ENCODE results near the gene ASAP3.
"Not testable (repeated sequence)": the region's sequence is repeated elsewhere in the genome, so short reads cannot be mapped to it uniquely, and the experiment has no call there.

Gene ASAP3

DNA sequence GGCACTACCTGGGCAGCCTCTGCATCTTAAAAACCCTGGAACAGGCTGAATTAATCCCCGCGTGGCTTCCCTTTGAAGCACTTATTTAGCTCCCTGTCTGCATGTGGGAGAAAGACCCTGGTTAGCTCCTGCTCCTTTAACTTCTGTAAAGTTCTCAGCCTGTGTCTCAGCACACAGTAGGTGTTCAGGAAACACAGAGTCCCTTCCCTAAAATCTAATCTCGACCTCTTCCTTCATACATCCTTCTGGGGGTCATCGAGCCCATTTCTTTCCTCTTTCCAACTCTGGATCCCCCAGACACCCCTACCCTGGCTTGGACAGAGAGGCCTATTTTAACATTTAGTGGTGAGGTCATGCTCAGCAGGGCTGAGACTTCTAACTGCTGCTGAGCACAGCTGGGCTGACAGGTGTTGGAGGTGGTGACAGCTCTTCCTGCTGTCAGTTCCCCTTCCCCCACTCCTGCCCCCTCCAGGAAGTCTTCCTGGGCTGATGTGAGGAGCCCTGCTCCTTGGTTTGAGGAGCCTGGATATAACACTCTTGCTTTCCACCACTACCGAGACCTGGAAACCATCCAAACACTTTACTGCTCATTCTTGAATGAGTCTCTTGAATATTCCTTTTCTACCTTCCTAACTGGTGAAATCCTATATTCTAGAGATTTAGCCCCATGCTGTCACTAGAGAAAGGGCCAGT is 41.7 kb upstream of the ASAP3 start:
- ATAC-seq (replicated peaks; ENCODE audit: extremely low read depth, poor library complexity, severe bottlenecking), result peak; percentile 26
- no peak for DNase-seq (ENCODE audit: low spot score in 2 of 2)
- H3K27me3 Mint-ChIP-seq, result no peaks in the 10 kb centered on the region
- H3K27ac Mint-ChIP-seq (ENCODE audit: low read depth), result peak overlapping the region; percentile 85
- no peaks in the 10 kb centered on the region for H3K9me3 Mint-ChIP-seq
- peaks cover 6% of the 10 kb centered on the region for H3K36me3 Mint-ChIP-seq (ENCODE audit: insufficient read depth)
- H3K4me3 Mint-ChIP-seq, result peak overlapping the region; percentile 77
- H3K4me1 Mint-ChIP-seq, result peaks cover 75% of the 10 kb centered on the region

DNA sequence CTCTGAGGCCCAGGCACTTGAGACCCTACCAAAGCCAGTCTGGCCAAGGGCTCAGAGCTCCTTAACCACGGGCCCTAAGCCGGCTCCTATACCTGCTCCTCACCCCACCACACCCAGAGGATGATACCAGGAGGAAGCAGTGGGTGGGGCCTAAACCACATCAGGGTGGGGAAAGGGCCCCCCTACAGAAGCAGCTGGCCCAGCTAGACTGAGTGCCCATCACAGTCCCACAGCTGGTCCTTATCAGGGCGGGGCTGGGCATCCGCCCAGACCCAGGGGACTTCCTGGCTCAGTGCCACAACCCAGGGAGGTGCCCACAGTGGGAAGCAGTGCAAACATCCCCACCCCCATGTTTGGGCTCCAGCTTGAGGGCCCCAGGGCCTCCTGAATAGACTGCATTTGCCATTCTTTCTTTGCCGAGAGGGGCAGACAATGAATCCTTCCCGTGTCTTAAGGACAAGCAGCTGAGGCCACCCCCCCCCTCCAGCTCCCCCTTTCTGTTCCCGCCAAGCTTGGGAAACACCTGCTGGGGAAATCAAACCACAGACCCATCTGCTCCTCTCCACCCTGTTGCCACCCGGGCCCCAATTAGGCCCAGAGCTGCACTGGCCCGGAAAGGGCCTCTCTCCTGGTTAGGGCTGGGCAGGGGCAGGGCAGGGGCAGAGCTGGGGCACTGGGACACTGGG is 40.9 kb upstream of the ASAP3 start:
- Mint-ChIP-seq H3K27ac (ENCODE audit: low read depth) (peak overlapping the region; percentile 85), H3K36me3 (ENCODE audit: insufficient read depth) (peaks cover 6% of the 10 kb centered on the region), H3K27me3 (no peaks in the 10 kb centered on the region), H3K4me1 (peaks cover 70% of the 10 kb centered on the region), H3K9me3 (no peaks in the 10 kb centered on the region), H3K4me3 (peak overlapping the region; percentile 77)
- ATAC-seq (replicated peaks; ENCODE audit: extremely low read depth, poor library complexity, severe bottlenecking) (no peak), DNase-seq (ENCODE audit: low spot score in 2 of 2) (no peak)

DNA sequence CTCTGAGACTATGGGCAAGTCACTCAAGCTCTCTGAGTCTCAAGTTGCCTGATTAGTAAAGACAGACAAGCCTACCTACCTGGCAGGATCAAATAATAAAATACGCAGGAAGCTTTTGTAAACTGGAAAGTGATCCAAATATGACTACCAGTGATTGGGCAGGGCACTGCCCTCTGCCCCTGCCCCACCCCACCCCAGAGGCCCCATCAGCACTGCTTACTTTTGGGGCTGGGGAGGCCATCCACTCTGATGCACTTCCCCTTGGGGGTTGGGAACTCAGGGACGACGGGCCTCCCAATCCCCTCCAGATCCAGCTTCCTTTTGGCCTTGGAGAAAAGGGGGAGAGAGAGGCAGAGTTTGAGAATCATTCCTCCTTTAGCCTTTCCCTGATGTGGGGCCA is 40.2 kb upstream of the ASAP3 start:
- DNase-seq (ENCODE audit: low spot score in 2 of 2) (no peak), ATAC-seq (replicated peaks; ENCODE audit: extremely low read depth, poor library complexity, severe bottlenecking) (no peak)
- Mint-ChIP-seq H3K36me3 (ENCODE audit: insufficient read depth) (peaks cover 7% of the 10 kb centered on the region), H3K9me3 (no peaks in the 10 kb centered on the region), H3K27ac (ENCODE audit: low read depth) (peak overlapping the region; percentile 85), H3K4me3 (peak overlapping the region; percentile 77), H3K4me1 (peaks cover 63% of the 10 kb centered on the region), H3K27me3 (no peaks in the 10 kb centered on the region)

DNA sequence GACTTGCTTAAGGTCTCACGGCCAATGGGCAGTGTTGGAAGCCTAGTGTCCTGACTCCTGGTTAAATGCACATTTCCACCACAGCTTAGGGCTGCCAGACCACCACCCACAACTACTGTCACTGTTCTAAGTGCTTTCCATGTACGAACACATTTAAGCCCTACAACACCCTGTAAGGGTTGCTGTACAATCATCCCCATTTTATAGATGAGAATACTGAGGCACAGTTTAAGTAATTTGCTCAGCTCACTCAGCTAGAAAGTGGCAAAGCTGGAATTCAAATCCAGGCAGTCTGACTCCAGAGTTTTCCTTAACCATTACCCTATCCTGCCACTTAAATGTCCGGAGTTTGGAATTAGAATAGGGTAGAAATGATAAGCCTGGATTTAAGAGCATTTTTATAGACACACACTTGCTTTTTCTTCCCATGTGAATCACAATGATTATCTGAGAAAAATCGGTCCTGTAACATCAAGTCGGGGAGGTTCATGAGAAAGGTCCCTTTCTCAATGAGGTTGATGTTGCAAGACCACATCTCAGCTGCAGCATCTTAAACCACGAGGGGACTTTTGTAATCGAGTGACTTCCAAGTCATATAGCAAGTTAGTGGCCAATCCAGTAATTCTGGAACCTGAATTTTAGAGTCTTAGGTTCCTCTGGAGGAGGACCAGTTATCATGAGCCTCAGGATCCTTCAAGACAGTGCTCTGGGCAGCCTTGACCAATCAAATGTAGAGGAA is 38.4 kb upstream of the ASAP3 start:
- no peak for ATAC-seq (replicated peaks; ENCODE audit: extremely low read depth, poor library complexity, severe bottlenecking)
- H3K36me3 Mint-ChIP-seq (ENCODE audit: insufficient read depth), result peaks cover 7% of the 10 kb centered on the region
- no peak for DNase-seq (ENCODE audit: low spot score in 2 of 2)
- peaks cover 46% of the 10 kb centered on the region for H3K4me1 Mint-ChIP-seq
- no peaks in the 10 kb centered on the region for H3K9me3 Mint-ChIP-seq
- no peak overlapping the region for H3K4me3 Mint-ChIP-seq
- no peaks in the 10 kb centered on the region for H3K27me3 Mint-ChIP-seq
- peak overlapping the region; percentile 22 for H3K27ac Mint-ChIP-seq (ENCODE audit: low read depth)

DNA sequence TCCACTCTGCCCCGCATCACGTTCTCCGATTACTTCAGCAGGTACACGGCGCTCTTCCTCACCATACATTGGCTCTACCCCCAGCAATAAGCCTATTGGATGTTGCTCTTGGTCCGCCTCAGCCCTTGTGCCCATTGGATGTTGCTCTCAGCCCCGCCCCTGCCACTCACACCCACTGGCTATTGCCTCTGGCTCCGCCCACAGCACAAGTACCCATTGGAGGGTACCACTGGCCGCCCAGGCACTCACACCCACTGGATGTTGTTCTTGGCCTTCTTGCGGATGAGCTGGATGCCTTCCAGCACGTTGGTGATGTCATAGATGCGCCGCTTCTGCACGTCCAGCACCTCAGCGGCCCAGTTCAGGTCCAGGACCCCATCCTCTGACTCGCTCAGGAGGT is 37.6 kb upstream of the ASAP3 start:
- H3K36me3 Mint-ChIP-seq (ENCODE audit: insufficient read depth), result peaks cover 6% of the 10 kb centered on the region

DNA sequence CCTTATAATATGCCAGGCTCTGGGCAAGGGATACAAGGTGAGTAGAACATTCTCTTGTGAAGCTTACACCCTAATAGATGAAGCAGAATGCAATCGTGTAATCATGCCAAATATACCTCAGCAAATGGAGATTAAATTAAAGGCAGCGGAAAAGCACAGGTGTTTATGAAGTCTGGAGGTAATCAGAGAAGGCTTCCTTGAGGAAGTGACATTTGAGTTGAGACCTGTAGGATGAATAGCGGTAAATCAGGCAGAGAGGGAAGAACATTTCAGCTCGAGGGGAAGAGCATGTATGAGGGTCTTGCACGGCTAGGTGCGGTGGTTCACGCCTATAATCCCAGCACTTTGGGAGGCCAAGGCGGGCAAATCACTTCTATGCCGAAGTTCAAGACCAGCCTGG is 33.6 kb upstream of the ASAP3 start:
- Mint-ChIP-seq H3K4me1 (peaks cover 9% of the 10 kb centered on the region), H3K4me3 (no peak overlapping the region), H3K36me3 (ENCODE audit: insufficient read depth) (peaks cover 6% of the 10 kb centered on the region), H3K27ac (ENCODE audit: low read depth) (no peak overlapping the region), H3K27me3 (no peaks in the 10 kb centered on the region), H3K9me3 (no peaks in the 10 kb centered on the region)
- ATAC-seq (replicated peaks; ENCODE audit: extremely low read depth, poor library complexity, severe bottlenecking) (no peak), DNase-seq (ENCODE audit: low spot score in 2 of 2) (no peak)

More for the DNA sequence above, 37.6 kb upstream of the ASAP3 start:
- no peaks in the 10 kb centered on the region for H3K27me3 Mint-ChIP-seq
- peaks cover 37% of the 10 kb centered on the region for H3K4me1 Mint-ChIP-seq
- ATAC-seq (replicated peaks; ENCODE audit: extremely low read depth, poor library complexity, severe bottlenecking), result no peak
- no peak overlapping the region for H3K27ac Mint-ChIP-seq (ENCODE audit: low read depth)
- H3K9me3 Mint-ChIP-seq, result no peaks in the 10 kb centered on the region
- H3K4me3 Mint-ChIP-seq, result no peak overlapping the region
- no peak for DNase-seq (ENCODE audit: low spot score in 2 of 2)

DNA sequence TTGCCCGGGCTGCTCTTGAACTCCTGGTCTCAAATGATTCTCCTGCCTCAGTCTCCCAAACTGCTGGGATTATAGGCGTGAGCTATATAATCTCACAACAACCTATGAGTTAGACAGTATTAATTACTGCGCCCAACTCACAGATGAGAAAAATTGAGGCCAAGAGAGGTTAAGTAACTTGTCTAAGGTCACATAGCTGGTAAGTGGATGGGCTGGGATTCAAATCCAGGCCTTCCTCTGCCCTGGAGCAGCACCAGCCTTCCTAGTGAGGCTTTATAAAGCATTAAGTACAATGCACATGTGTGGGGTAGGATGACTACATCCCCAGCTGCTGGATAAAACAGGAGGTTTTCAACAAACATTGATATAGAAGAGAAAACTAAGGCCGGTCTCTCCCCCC is 31.9 kb upstream of the ASAP3 start:
- peaks cover 5% of the 10 kb centered on the region for H3K36me3 Mint-ChIP-seq (ENCODE audit: insufficient read depth)
- no peak overlapping the region for H3K27ac Mint-ChIP-seq (ENCODE audit: low read depth)

DNA sequence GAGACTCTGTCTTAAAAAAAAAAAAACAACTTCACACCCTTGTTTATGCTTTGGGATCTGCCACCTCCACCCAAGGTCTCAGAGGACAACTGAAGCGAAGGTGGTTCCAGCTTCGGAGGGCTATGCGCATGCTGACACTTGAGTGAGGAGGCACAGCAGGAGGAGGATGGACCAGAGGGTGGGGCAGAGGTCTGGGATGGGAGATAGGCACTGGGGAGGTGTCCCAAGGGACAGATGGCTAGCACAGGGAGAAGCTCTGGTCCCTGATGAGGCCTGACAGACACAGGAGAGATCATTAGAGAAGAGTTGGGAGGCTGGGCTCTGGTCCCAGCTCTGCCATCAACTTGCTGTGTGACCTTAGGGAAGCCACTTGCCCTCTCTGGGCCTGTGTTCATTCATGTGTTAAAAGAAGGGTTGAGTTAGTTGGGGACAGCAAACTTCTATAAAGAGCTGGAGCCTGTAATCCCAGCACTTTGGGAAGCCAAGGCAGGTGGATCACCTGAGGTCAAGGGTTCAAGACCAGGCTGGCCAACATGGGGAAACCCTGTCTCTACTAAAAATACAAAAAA is 30.2 kb upstream of the ASAP3 start:
- H3K36me3 Mint-ChIP-seq (ENCODE audit: insufficient read depth), result peaks cover 4% of the 10 kb centered on the region
- peak overlapping the region; percentile 56 for H3K27ac Mint-ChIP-seq (ENCODE audit: low read depth)

More for the DNA sequence above, 31.9 kb upstream of the ASAP3 start:
- H3K9me3 Mint-ChIP-seq, result no peaks in the 10 kb centered on the region
- no peak overlapping the region for H3K4me3 Mint-ChIP-seq
- H3K4me1 Mint-ChIP-seq, result no peaks in the 10 kb centered on the region
- H3K27me3 Mint-ChIP-seq, result no peaks in the 10 kb centered on the region
- ATAC-seq (replicated peaks; ENCODE audit: extremely low read depth, poor library complexity, severe bottlenecking) (no peak), DNase-seq (ENCODE audit: low spot score in 2 of 2) (no peak)

DNA sequence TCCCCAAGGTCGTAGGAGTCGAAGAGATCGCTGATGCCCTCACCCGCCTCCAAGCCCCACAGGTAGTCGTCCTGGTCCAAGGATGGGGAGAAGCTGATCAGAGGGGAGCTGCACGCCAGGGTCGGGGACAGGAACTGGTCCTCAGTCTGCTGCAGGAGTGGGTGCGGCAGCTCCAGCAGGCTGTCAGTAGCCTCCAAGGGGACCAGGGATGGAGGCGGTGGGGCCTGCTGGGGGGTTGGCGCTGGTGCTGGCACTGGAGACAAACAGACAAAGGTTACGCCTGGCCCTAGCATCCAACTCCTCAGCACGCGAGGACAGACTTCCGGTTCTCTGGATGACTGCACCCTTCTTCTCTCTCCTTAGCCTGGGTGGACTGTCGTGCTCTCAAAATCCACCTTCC is 25.9 kb upstream of the ASAP3 start:
- H3K27me3 Mint-ChIP-seq, result no peaks in the 10 kb centered on the region
- no peak overlapping the region for H3K27ac Mint-ChIP-seq (ENCODE audit: low read depth)
- no peak for ATAC-seq (replicated peaks; ENCODE audit: extremely low read depth, poor library complexity, severe bottlenecking)
- peaks cover 6% of the 10 kb centered on the region for H3K36me3 Mint-ChIP-seq (ENCODE audit: insufficient read depth)
- H3K4me1 Mint-ChIP-seq, result no peaks in the 10 kb centered on the region
- H3K9me3 Mint-ChIP-seq, result no peaks in the 10 kb centered on the region
- no peak for DNase-seq (ENCODE audit: low spot score in 2 of 2)
- no peak overlapping the region for H3K4me3 Mint-ChIP-seq

More for the DNA sequence above, 30.2 kb upstream of the ASAP3 start:
- Mint-ChIP-seq H3K9me3 (no peaks in the 10 kb centered on the region), H3K4me1 (no peaks in the 10 kb centered on the region), H3K4me3 (no peak overlapping the region), H3K27me3 (no peaks in the 10 kb centered on the region)
- DNase-seq (ENCODE audit: low spot score in 2 of 2) (no peak), ATAC-seq (replicated peaks; ENCODE audit: extremely low read depth, poor library complexity, severe bottlenecking) (no peak)

DNA sequence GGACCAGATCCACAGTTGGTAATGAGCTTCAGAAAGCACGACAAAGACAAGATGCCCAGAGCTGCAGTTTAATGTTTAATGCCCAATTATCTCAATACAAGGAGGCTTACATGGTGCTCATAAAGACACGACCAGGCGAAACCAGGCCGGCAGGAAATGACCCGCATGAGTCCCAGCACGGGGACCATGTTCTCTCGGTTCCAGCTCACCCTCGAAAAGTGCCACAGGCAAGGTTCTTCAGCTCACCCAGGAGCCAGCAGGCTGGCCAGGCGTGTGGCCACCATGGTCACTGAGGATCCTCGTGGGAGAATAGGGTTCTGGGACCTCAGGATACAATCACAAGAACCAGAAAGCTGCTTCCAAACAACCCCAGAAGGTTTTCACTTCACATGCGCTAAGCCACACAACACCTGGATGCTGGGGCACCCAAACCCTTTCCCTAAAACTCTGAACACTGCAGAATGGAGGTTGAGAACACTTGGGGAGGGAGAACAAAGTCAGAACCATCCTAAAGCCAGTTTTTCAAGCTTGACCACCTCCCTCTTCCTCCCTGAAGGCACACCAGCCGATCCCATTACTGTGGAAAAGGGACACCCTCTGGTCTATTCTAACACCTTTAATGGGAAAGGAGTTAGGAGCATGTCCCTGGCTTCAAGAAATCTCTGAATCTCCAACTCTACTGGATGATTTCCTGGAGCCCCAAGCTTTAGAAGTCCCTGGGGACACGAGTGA is 22.6 kb upstream of the ASAP3 start:
- Mint-ChIP-seq H3K27ac (ENCODE audit: low read depth) (no peak overlapping the region), H3K4me3 (no peak overlapping the region), H3K9me3 (no peaks in the 10 kb centered on the region), H3K27me3 (no peaks in the 10 kb centered on the region), H3K36me3 (ENCODE audit: insufficient read depth) (peaks cover 2% of the 10 kb centered on the region), H3K4me1 (no peaks in the 10 kb centered on the region)
- ATAC-seq (replicated peaks; ENCODE audit: extremely low read depth, poor library complexity, severe bottlenecking) (no peak), DNase-seq (ENCODE audit: low spot score in 2 of 2) (no peak)

DNA sequence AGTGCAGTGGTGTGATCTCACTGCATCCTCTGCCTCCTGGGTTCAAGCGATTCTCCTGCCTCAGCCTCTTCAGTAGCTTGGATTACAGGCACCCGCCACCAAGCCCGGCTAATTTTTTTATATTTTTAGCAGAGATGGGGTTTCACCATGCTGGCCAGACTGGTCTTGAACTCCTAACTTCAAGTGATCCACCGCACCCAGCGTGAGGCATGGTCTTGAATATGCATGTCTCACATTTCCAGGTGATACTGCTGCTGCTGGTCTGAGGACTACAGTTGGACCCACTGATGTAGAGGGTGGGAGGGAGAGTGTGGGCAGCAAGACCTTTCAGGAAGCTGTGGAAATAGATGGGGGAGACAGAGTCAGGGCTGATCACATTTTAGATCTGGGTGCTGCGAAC is 21.9 kb upstream of the ASAP3 start:
- ATAC-seq (replicated peaks; ENCODE audit: extremely low read depth, poor library complexity, severe bottlenecking), result no peak
- DNase-seq (ENCODE audit: low spot score in 2 of 2), result no peak
- H3K4me3 Mint-ChIP-seq, result no peak overlapping the region
- H3K36me3 Mint-ChIP-seq (ENCODE audit: insufficient read depth), result peaks cover 2% of the 10 kb centered on the region
- H3K27ac Mint-ChIP-seq (ENCODE audit: low read depth), result no peak overlapping the region
- H3K27me3 Mint-ChIP-seq, result no peaks in the 10 kb centered on the region
- no peaks in the 10 kb centered on the region for H3K4me1 Mint-ChIP-seq
- H3K9me3 Mint-ChIP-seq, result no peaks in the 10 kb centered on the region

DNA sequence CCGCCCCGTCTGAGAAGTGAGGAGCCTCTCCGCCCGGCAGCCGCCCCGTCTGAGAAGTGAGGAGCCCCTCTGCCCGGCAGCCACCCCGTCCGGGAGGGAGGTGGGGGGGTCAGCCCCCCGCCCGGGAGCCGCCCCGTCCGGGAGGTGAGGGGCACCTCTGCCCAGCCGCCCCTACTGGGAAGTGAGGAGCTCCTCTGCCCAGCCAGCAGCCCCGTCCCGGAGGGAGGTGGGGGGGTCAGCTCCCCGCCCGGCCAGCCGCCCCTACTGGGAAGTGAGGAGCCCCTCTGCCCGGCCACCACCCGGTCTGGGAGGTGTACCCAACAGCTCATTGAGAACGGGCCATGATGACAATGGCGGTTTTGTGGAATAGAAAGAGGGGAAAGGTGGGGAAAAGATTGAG is 20.2 kb upstream of the ASAP3 start:
- H3K36me3 Mint-ChIP-seq (ENCODE audit: insufficient read depth); H3K4me3 Mint-ChIP-seq; H3K27me3 Mint-ChIP-seq; H3K9me3 Mint-ChIP-seq; ATAC-seq (replicated peaks; ENCODE audit: extremely low read depth, poor library complexity, severe bottlenecking); H3K27ac Mint-ChIP-seq (ENCODE audit: low read depth); DNase-seq (ENCODE audit: low spot score in 2 of 2); H3K4me1 Mint-ChIP-seq: not testable (repeated sequence)

Data from central memory CD8-positive, alpha-beta T cell (primary cell).